ENCODE data around the gene RAC3. TPM values are rescaled to one million over a fixed set of nuclear protein-coding genes. Genes with fewer than 3 reads are reported as not detected.

Gene RAC3
- total RNA-seq, 2 experiments from 2014 or later: 3.3 to 5.3 TPM

DNA sequence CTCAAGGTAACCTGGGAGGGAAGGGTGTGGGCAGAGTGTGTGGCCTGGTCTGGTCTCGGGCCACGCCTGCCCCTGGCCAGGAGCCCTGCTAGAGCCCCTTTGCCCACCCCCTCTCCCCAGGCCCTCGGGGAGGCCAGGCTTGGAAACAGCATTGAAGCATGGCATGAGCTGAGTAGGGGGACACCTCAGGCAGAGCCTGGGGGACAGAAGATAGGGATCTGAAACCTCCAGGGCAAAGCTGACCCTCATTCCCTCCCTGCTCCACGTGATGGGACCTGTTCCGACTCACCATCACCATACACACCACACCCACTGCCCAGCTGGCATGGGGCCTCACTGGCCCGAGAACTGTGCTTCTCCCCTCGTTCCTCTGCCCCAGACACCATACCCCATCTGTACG lies 17.6 kb downstream of the RAC3 start:
- no peak overlapping the region for H3K27ac Mint-ChIP-seq
- no peaks in the 10 kb centered on the region for H3K27me3 Mint-ChIP-seq
- DNase-seq (no peak), ATAC-seq (ENCODE audit: poor library complexity) (no peak)
- POLR2A ChIA-PET: interaction anchor here (0.7 kb wide), 1 partner anchor 12 kb away, joined by 3 read pairs; the partner anchor contains the start of gene DCXR
- H3K27ac ChIP-seq (ENCODE audit: low read depth in 1 of 2, low read length in 2 of 2): no peak overlapping the region
- peaks cover 38% of the 10 kb centered on the region for H3K4me1 ChIP-seq (ENCODE audit: insufficient read depth, low read length)
- TF ChIP-seq, protein P1, sequence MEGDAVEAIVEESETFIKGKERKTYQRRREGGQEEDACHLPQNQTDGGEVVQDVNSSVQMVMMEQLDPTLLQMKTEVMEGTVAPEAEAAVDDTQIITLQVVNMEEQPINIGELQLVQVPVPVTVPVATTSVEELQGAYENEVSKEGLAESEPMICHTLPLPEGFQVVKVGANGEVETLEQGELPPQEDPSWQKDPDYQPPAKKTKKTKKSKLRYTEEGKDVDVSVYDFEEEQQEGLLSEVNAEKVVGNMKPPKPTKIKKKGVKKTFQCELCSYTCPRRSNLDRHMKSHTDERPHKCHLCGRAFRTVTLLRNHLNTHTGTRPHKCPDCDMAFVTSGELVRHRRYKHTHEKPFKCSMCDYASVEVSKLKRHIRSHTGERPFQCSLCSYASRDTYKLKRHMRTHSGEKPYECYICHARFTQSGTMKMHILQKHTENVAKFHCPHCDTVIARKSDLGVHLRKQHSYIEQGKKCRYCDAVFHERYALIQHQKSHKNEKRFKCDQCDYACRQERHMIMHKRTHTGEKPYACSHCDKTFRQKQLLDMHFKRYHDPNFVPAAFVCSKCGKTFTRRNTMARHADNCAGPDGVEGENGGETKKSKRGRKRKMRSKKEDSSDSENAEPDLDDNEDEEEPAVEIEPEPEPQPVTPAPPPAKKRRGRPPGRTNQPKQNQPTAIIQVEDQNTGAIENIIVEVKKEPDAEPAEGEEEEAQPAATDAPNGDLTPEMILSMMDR (IDR thresholded peaks at IDR 0.05): no peak
- peaks cover 9% of the 10 kb centered on the region for H3K36me3 ChIP-seq (ENCODE audit: insufficient read depth, low read length)
- H3K4me1 Mint-ChIP-seq (ENCODE audit: low read depth): peaks cover 14% of the 10 kb centered on the region
- no peak overlapping the region for H3K4me3 ChIP-seq (ENCODE audit: low read length)
- H3K4me3 Mint-ChIP-seq: peak overlapping the region; percentile 58
- no peaks in the 10 kb centered on the region for H3K27me3 ChIP-seq (ENCODE audit: control insufficient read depth in 1 of 2, insufficient read depth in 2 of 2, low read length in 2 of 2)
- no peaks in the 10 kb centered on the region for H3K9me3 ChIP-seq (ENCODE audit: control insufficient read depth in 1 of 2, insufficient read depth in 1 of 2, low read length in 2 of 2)
- peaks cover 9% of the 10 kb centered on the region for H3K36me3 Mint-ChIP-seq (ENCODE audit: low read depth)
- H3K9me3 Mint-ChIP-seq: no peaks in the 10 kb centered on the region
- intact Hi-C loops (cut with DNase I, micrococcal nuclease): no loop called here
- CTCF ChIA-PET: no interaction called here

DNA sequence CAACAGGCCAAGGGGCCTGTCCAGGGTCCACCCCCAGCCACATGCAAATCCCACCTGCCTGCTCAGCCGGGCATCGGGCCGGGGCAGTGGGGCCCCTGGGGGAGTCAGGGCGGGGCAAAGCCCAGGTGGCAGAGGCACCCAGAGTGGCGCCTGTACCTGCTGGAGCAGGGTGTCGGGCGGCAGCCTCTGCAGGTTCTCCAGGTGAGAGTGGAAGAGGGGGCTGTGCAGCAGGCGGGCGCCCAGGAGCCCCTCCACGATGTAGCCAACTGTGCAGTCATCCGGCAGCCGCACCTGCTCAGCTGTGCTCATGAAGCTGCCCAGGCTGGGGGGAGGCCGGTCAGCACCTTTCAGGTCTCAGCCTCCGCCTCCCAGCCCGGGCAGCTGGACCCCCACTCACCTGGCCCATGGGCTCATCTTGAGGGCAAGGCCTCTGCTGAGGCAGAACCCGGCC lies 18.1 kb downstream of the RAC3 start:
- H3K4me3 ChIP-seq (ENCODE audit: low read length): no peak overlapping the region
- H3K36me3 ChIP-seq (ENCODE audit: insufficient read depth, low read length): peaks cover 13% of the 10 kb centered on the region
- Mint-ChIP-seq H3K27ac (no peak overlapping the region), H3K4me3 (peak overlapping the region; percentile 86), H3K9me3 (no peaks in the 10 kb centered on the region), H3K4me1 (ENCODE audit: low read depth) (peaks cover 14% of the 10 kb centered on the region), H3K36me3 (ENCODE audit: low read depth) (peaks cover 9% of the 10 kb centered on the region), H3K27me3 (no peaks in the 10 kb centered on the region)
- no peak overlapping the region for H3K27ac ChIP-seq (ENCODE audit: low read depth in 1 of 2, low read length in 2 of 2)
- DNase-seq (no peak), ATAC-seq (ENCODE audit: poor library complexity) (no peak)
- intact Hi-C loops (cut with DNase I, micrococcal nuclease): no loop called here
- H3K9me3 ChIP-seq (ENCODE audit: control insufficient read depth in 1 of 2, insufficient read depth in 1 of 2, low read length in 2 of 2): no peaks in the 10 kb centered on the region
- H3K27me3 ChIP-seq (ENCODE audit: control insufficient read depth in 1 of 2, insufficient read depth in 2 of 2, low read length in 2 of 2): no peaks in the 10 kb centered on the region
- TF ChIP-seq, protein P1 (IDR thresholded peaks at IDR 0.05): no peak
- ChIA-PET CTCF (interaction anchor here (0.8 to 2.0 kb wide), 2 partner anchors 12 to 19 kb away, joined by 3 to 8 read pairs; partner anchors contain the start of gene DCXR), POLR2A (interaction anchor here (0.7 to 0.9 kb wide), 2 partner anchors 12 to 19 kb away, joined by 3 read pairs; partner anchors contain the start of gene DCXR)
- H3K4me1 ChIP-seq (ENCODE audit: insufficient read depth, low read length): peaks cover 39% of the 10 kb centered on the region

DNA sequence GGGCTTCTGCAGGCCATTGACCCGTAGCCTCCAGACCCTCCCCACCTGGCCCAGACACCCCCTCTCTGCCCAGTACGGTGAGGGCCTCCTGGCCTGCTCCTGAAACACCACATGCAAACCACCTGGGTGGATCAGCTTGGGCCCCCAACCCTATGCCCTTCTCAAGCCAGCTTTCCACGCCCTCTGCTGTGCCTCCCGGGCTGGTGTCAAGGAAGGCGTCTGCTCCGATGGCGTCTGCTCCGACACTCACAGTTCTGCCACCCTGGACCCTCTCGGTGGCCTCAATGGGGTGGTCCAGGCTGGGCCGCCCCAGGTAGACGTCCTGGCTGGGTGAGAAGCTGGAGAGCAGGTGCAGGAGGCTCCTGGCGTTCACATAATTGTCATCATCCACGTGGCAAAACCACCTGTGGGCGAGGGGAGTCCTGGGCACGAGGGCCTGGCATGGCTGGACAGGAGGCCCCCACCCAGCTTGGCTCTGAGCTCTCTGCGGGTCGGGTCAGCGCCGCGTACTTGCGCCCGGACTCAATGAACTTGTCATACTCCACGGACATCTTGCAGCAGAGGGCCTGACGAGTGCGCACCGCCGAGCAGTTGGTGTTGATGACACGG lies 18.8 kb downstream of the RAC3 start:
- Histone ChIP-seq H3K27me3 (ENCODE audit: control insufficient read depth in 1 of 2, insufficient read depth in 2 of 2, low read length in 2 of 2) (no peaks in the 10 kb centered on the region), H3K4me1 (ENCODE audit: insufficient read depth, low read length) (peaks cover 41% of the 10 kb centered on the region), H3K36me3 (ENCODE audit: insufficient read depth, low read length) (peaks cover 20% of the 10 kb centered on the region), H3K9me3 (ENCODE audit: control insufficient read depth in 1 of 2, insufficient read depth in 1 of 2, low read length in 2 of 2) (no peaks in the 10 kb centered on the region), H3K4me3 (ENCODE audit: low read length) (peak overlapping the region; percentile 53), H3K27ac (ENCODE audit: low read depth in 1 of 2, low read length in 2 of 2) (no peak overlapping the region)
- no peak for ATAC-seq (ENCODE audit: poor library complexity)
- Mint-ChIP-seq H3K27ac (peak overlapping the region; percentile 71), H3K4me1 (ENCODE audit: low read depth) (peaks cover 14% of the 10 kb centered on the region), H3K36me3 (ENCODE audit: low read depth) (peaks cover 14% of the 10 kb centered on the region), H3K27me3 (no peaks in the 10 kb centered on the region), H3K9me3 (no peaks in the 10 kb centered on the region), H3K4me3 (peak overlapping the region; percentile 86)
- POLR2A ChIA-PET: interaction anchor here (0.9 to 4.1 kb wide), 3 partner anchors 14 to 27 kb away, joined by 3 to 16 read pairs (median 4); partner anchors contain the start of genes CENPX, DUS1L and LRRC45
- CTCF ChIA-PET: interaction anchor here (0.8 to 2.0 kb wide), 2 partner anchors 13 to 20 kb away, joined by 3 to 8 read pairs; partner anchors contain the start of gene DCXR
- no peak for DNase-seq
- intact Hi-C loops (cut with DNase I, micrococcal nuclease): loop anchor here (2.0 to 5.0 kb wide), 2 partner anchors 15 to 47 kb away; partner anchors contain the start of genes DUS1L (in 1 of the 2) and FASN (in 1 of the 2)
- TF ChIP-seq, protein P1 (IDR thresholded peaks at IDR 0.05): no peak

All from CD4-positive, alpha-beta T cell (primary cell).